Neural cell (in vitro differentiated cells): ENCODE measurements around the gene PLP2.

Source experiments
- EP300 ChIP-seq: fragments of 450-650 bp; conservative IDR thresholded peaks from 2 replicates; pipeline ENCODE4 v1.6.1; 2014; ENCODE audit warnings: antibody characterized with exemption, mild to moderate bottlenecking, moderate library complexity; ENCODE audit not compliant: poor library complexity, severe bottlenecking
- EZH2 ChIP-seq: fragments of 200-600, 300-800 bp; shearing (Covaris generic), sonication (generic); IDR thresholded peaks from 2 replicates; pipeline ENCODE4 v1.6.1; 2014; ENCODE audit warnings: antibody characterized with exemption, low read length, borderline replicate concordance, mild to moderate bottlenecking; ENCODE audit not compliant: insufficient read depth, poor library complexity, severe bottlenecking
- MXI1 ChIP-seq: fragments of 450-650 bp; conservative IDR thresholded peaks from 2 replicates; pipeline ENCODE4 v1.6.1; 2014; ENCODE audit warnings: antibody characterized with exemption, mild to moderate bottlenecking; ENCODE audit not compliant: poor library complexity, severe bottlenecking
- POLR2AphosphoS5 ChIP-seq: IDR thresholded peaks from 2 replicates; pipeline ENCODE4 v1.6.1; 2012
- RAD21 ChIP-seq: fragments of 450-650 bp; conservative IDR thresholded peaks from 2 replicates; pipeline ENCODE4 v1.6.1; 2014; ENCODE audit warnings: antibody characterized with exemption, mild to moderate bottlenecking, moderate library complexity
- REST ChIP-seq: IDR thresholded peaks from 2 replicates; pipeline ENCODE4 v1.6.1; 2012; ENCODE audit warnings: borderline replicate concordance
- SMC3 ChIP-seq: fragments of 450-650 bp; conservative IDR thresholded peaks from 2 replicates; pipeline ENCODE4 v1.6.1; 2014; ENCODE audit warnings: antibody characterized with exemption, mild to moderate bottlenecking, moderate library complexity; ENCODE audit not compliant: poor library complexity
- TAF1 ChIP-seq: IDR thresholded peaks from 2 replicates; pipeline ENCODE4 v1.6.1; 2012; ENCODE audit warnings: low read depth
- TF ChIP-seq, protein P1 (sequence below): fragments of 450-650 bp; IDR thresholded peaks from 2 replicates; pipeline ENCODE4 v1.5.1; 2014; ENCODE audit warnings: antibody characterized with exemption, mild to moderate bottlenecking, moderate library complexity; ENCODE audit not compliant: poor library complexity, severe bottlenecking

GRCh38 chrX:49186125-49187027 is 14.7 kb downstream of the PLP2 start, which contains the start of gene PRICKLE3:
- TF ChIP-seq, protein P1, sequence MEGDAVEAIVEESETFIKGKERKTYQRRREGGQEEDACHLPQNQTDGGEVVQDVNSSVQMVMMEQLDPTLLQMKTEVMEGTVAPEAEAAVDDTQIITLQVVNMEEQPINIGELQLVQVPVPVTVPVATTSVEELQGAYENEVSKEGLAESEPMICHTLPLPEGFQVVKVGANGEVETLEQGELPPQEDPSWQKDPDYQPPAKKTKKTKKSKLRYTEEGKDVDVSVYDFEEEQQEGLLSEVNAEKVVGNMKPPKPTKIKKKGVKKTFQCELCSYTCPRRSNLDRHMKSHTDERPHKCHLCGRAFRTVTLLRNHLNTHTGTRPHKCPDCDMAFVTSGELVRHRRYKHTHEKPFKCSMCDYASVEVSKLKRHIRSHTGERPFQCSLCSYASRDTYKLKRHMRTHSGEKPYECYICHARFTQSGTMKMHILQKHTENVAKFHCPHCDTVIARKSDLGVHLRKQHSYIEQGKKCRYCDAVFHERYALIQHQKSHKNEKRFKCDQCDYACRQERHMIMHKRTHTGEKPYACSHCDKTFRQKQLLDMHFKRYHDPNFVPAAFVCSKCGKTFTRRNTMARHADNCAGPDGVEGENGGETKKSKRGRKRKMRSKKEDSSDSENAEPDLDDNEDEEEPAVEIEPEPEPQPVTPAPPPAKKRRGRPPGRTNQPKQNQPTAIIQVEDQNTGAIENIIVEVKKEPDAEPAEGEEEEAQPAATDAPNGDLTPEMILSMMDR: no peak
- TF ChIP-seq SMC3 (no peak), REST (no peak), EZH2 (no peak), EP300 (no peak), POLR2AphosphoS5 (no peak), RAD21 (no peak), TAF1 (no peak), MXI1 (no peak)
